Neural progenitor cell (in vitro differentiated cells): Measurements from ENCODE around the gene CTNNAL1. TPM values are rescaled to one million over a fixed set of nuclear protein-coding genes. Genes with fewer than 3 reads are reported as not detected.

Experiments
- DNase-seq: peaks from one replicate; pipeline ENCODE4 v3.0.0-alpha.2; 2016; ENCODE audit warnings: low spot score
- H2AFZ ChIP-seq: fragments of 200-600 bp; sonication (generic); replicated peaks from 2 replicates; pipeline ENCODE4 v1.6.1; 2016; ENCODE audit warnings: antibody characterized with exemption
- H3F3A ChIP-seq: fragments of 200-600 bp; sonication (generic); 2 replicates; pipeline ENCODE4 v1.6.1; 2016; ENCODE audit warnings: antibody characterized with exemption, low read depth
- H3K27ac ChIP-seq: fragments of 200-600 bp; sonication (generic); 2 replicates; pipeline ENCODE4 v1.5.1; 2016; ENCODE audit warnings: mild to moderate bottlenecking
- H3K27me3 ChIP-seq: fragments of 200-600 bp; sonication (generic); 2 replicates; pipeline ENCODE4 v1.6.1; 2016; ENCODE audit warnings: mild to moderate bottlenecking, moderate library complexity
- H3K36me3 ChIP-seq: fragments of 200-600 bp; sonication (generic); 2 replicates; pipeline ENCODE4 v1.5.1; 2016
- H3K4me1 ChIP-seq: fragments of 200-600 bp; sonication (generic); 2 replicates; pipeline ENCODE4 v1.6.1; 2016; ENCODE audit warnings: mixed run types
- H3K4me2 ChIP-seq: fragments of 200-600 bp; sonication (generic); 2 replicates; pipeline ENCODE4 v1.6.1; 2016
- H3K4me3 ChIP-seq: fragments of 200-600 bp; sonication (generic); 2 replicates; pipeline ENCODE4 v1.5.1; 2016
- H3K79me2 ChIP-seq: fragments of 200-600 bp; sonication (generic); 2 replicates; pipeline ENCODE4 v1.6.1; 2016; ENCODE audit warnings: low read depth
- H3K9ac ChIP-seq: fragments of 200-600 bp; sonication (generic); 2 replicates; pipeline ENCODE4 v1.6.1; 2016
- H3K9me3 ChIP-seq: fragments of 200-600 bp; sonication (generic); 2 replicates; pipeline ENCODE4 v1.5.1; 2016; ENCODE audit warnings: low read depth
- H4K20me1 ChIP-seq: fragments of 200-600 bp; sonication (generic); 2 replicates; pipeline ENCODE4 v1.6.1; 2016; ENCODE audit warnings: low read depth
- H3K27ac Mint-ChIP-seq: 3 replicates; pipeline ENCODE4 v1.8.0; 2021; ENCODE audit warnings: mixed read lengths
- H3K27me3 Mint-ChIP-seq: 2 replicates; pipeline ENCODE4 v1.8.0; 2022; ENCODE audit warnings: low read depth, mild to moderate bottlenecking, inconsistent platforms, moderate library complexity, mixed read lengths; ENCODE audit not compliant: insufficient read depth
- H3K36me3 Mint-ChIP-seq: 3 replicates; pipeline ENCODE4 v1.8.0; 2021; ENCODE audit warnings: mixed read lengths
- H3K4me1 Mint-ChIP-seq: 3 replicates; pipeline ENCODE4 v1.8.0; 2021; ENCODE audit warnings: mixed read lengths
- H3K4me3 Mint-ChIP-seq: 3 replicates; pipeline ENCODE4 v1.8.0; 2021; ENCODE audit warnings: mild to moderate bottlenecking, moderate library complexity, mixed read lengths
- H3K9me3 Mint-ChIP-seq: 3 replicates; pipeline ENCODE4 v1.8.0; 2020; ENCODE audit warnings: mixed read lengths
- CTCF ChIP-seq: fragments of 200-600 bp; sonication (generic); IDR thresholded peaks from 2 replicates; pipeline ENCODE4 v1.5.1; 2017; ENCODE audit warnings: antibody characterized with exemption, mild to moderate bottlenecking
- EZH2 ChIP-seq: fragments of 200-600 bp; sonication (generic); IDR thresholded peaks from 2 replicates; pipeline ENCODE4 v1.6.1; 2017; ENCODE audit warnings: antibody characterized with exemption, mild to moderate bottlenecking, moderate library complexity
- EZH2phosphoT487 ChIP-seq: fragments of 200-600 bp; sonication (generic); IDR thresholded peaks from 2 replicates; pipeline ENCODE4 v1.6.1; 2017; ENCODE audit warnings: antibody characterized with exemption
- total RNA-seq: library from RNA; depleted of rRNA; stranded (reverse); fragments of >200 nt; gene quantifications from 2 replicates; pipeline ENCODE4 v1.2.3, GENCODE V29; 2015; ENCODE audit warnings: low replicate concordance

The CTNNAL1 gene
- total RNA-seq, 1 donor from 2014 or later = 156 TPM

GRCh38 chr9:109031241-109031640, 17.9 kb upstream of the CTNNAL1 start:
- no peak overlapping the region for H3K27ac Mint-ChIP-seq
- Histone ChIP-seq H3K27ac (no peak overlapping the region), H3K79me2 (peaks cover 8% of the 10 kb centered on the region), H4K20me1 (peaks cover 15% of the 10 kb centered on the region), H3K4me2 (no peak overlapping the region), H2AFZ (no peak overlapping the region), H3F3A (peaks cover 13% of the 10 kb centered on the region), H3K27me3 (no peaks in the 10 kb centered on the region), H3K36me3 (no peaks in the 10 kb centered on the region), H3K4me1 (peaks cover 18% of the 10 kb centered on the region), H3K9ac (no peak overlapping the region), H3K9me3 (no peaks in the 10 kb centered on the region), H3K4me3 (no peak overlapping the region)
- no peak for TF ChIP-seq CTCF
- TF ChIP-seq EZH2phosphoT487 = no peak
- TF ChIP-seq EZH2 = no peak
- no peaks in the 10 kb centered on the region for H3K9me3 Mint-ChIP-seq
- no peaks in the 10 kb centered on the region for H3K27me3 Mint-ChIP-seq
- H3K36me3 Mint-ChIP-seq = peaks cover 28% of the 10 kb centered on the region
- DNase-seq = no peak
- H3K4me3 Mint-ChIP-seq = no peak overlapping the region
- H3K4me1 Mint-ChIP-seq = peaks cover 10% of the 10 kb centered on the region

- no peak for TF ChIP-seq EZH2
- TF ChIP-seq EZH2phosphoT487 = no peak
- no peak for TF ChIP-seq CTCF
Observed at GRCh38 chr9:109030426-109030825, 17.1 kb upstream of the CTNNAL1 start.

GRCh38 chr9:109028457-109028856, 15.2 kb upstream of the CTNNAL1 start:
- Mint-ChIP-seq H3K27ac (no peak overlapping the region), H3K4me3 (no peak overlapping the region), H3K4me1 (peaks cover 12% of the 10 kb centered on the region), H3K27me3 (no peaks in the 10 kb centered on the region), H3K9me3 (no peaks in the 10 kb centered on the region), H3K36me3 (peaks cover 19% of the 10 kb centered on the region)
- peaks cover 19% of the 10 kb centered on the region for H3K79me2 ChIP-seq
- H3K36me3 ChIP-seq = no peaks in the 10 kb centered on the region
- no peaks in the 10 kb centered on the region for H3K27me3 ChIP-seq
- H2AFZ ChIP-seq = no peak overlapping the region
- H3K9ac ChIP-seq = no peak overlapping the region
- no peaks in the 10 kb centered on the region for H3K9me3 ChIP-seq
- DNase-seq = no peak
- peaks cover 29% of the 10 kb centered on the region for H3K4me1 ChIP-seq
- H3K4me2 ChIP-seq = no peak overlapping the region
- TF ChIP-seq EZH2phosphoT487 (no peak), EZH2 (no peak), CTCF (no peak)
- H3F3A ChIP-seq = peaks cover 18% of the 10 kb centered on the region
- H4K20me1 ChIP-seq = peaks cover 24% of the 10 kb centered on the region
- no peak overlapping the region for H3K27ac ChIP-seq
- H3K4me3 ChIP-seq = no peak overlapping the region

More at GRCh38 chr9:109030426-109030825, 17.1 kb upstream of the CTNNAL1 start:
- H3K27ac ChIP-seq = no peak overlapping the region
- no peak overlapping the region for H3K4me2 ChIP-seq
- no peak overlapping the region for H2AFZ ChIP-seq
- no peaks in the 10 kb centered on the region for H3K9me3 ChIP-seq
- H3K79me2 ChIP-seq = peaks cover 8% of the 10 kb centered on the region
- Mint-ChIP-seq H3K4me1 (peaks cover 12% of the 10 kb centered on the region), H3K4me3 (no peak overlapping the region), H3K9me3 (no peaks in the 10 kb centered on the region), H3K27ac (no peak overlapping the region), H3K36me3 (peaks cover 24% of the 10 kb centered on the region), H3K27me3 (no peaks in the 10 kb centered on the region)
- H3K36me3 ChIP-seq = no peaks in the 10 kb centered on the region
- peaks cover 21% of the 10 kb centered on the region for H4K20me1 ChIP-seq
- peaks cover 26% of the 10 kb centered on the region for H3K4me1 ChIP-seq
- no peaks in the 10 kb centered on the region for H3K27me3 ChIP-seq
- H3K4me3 ChIP-seq = no peak overlapping the region
- DNase-seq = no peak
- H3K9ac ChIP-seq = no peak overlapping the region
- peaks cover 18% of the 10 kb centered on the region for H3F3A ChIP-seq
